Measurements from ENCODE around the gene TMEM181.
A peak's percentile ranks its signal among the peaks of the same experiment; 100 is the strongest.
"Not testable (repeated sequence)": the region's sequence is repeated elsewhere in the genome, so short reads cannot be mapped to it uniquely, and the experiment has no call there.

The TMEM181 gene

GRCh38 chr6:158621694-158622544, 62.0 kb downstream of the TMEM181 start:
- DNase-seq (ENCODE audit: low spot score), result no peak

GRCh38 chr6:158622545-158623190, 62.8 kb downstream of the TMEM181 start:
- no peak for DNase-seq (ENCODE audit: low spot score)

- DNase-seq (ENCODE audit: low spot score), result no peak
These were observed 65.1 kb downstream of the TMEM181 start for GRCh38 chr6:158624684-158625682.

GRCh38 chr6:158625881-158626305, 66.0 kb downstream of the TMEM181 start:
- no peak for DNase-seq (ENCODE audit: low spot score)

- DNase-seq (ENCODE audit: low spot score), result no peak
These were observed 66.7 kb downstream of the TMEM181 start for GRCh38 chr6:158626360-158627167.

GRCh38 chr6:158627168-158627939, 67.5 kb downstream of the TMEM181 start:
- DNase-seq (ENCODE audit: low spot score), result no peak

GRCh38 chr6:158627940-158628211, 68.0 kb downstream of the TMEM181 start:
- no peak for DNase-seq (ENCODE audit: low spot score)

- no peak for DNase-seq (ENCODE audit: low spot score)
These were observed 68.7 kb downstream of the TMEM181 start for GRCh38 chr6:158628542-158628941.

- no peak for DNase-seq (ENCODE audit: low spot score)
These were observed 69.7 kb downstream of the TMEM181 start for GRCh38 chr6:158629367-158630221.

- no peak for DNase-seq (ENCODE audit: low spot score)
These were observed 71.2 kb downstream of the TMEM181 start for GRCh38 chr6:158630938-158631616.

- peak; percentile 60 for DNase-seq (ENCODE audit: low spot score)
These were observed 72.0 kb downstream of the TMEM181 start for GRCh38 chr6:158631678-158632537.

GRCh38 chr6:158632538-158633119, 72.7 kb downstream of the TMEM181 start:
- DNase-seq (ENCODE audit: low spot score), result not testable (repeated sequence)

GRCh38 chr6:158633127-158633526, 73.2 kb downstream of the TMEM181 start:
- no peak for DNase-seq (ENCODE audit: low spot score)

GRCh38 chr6:158634695-158635426, 75.0 kb downstream of the TMEM181 start:
- DNase-seq (ENCODE audit: low spot score), result no peak

- DNase-seq (ENCODE audit: low spot score), result no peak
These were observed 75.7 kb downstream of the TMEM181 start for GRCh38 chr6:158635427-158636073.

GRCh38 chr6:158636778-158637177, 76.9 kb downstream of the TMEM181 start:
- no peak for DNase-seq (ENCODE audit: low spot score)

All from RKO (cell line).